ENCODE results near the gene ADARB1.

ADARB1 gene

GRCh38 chr21:45041984-45042663 lies 32.3 kb upstream of the ADARB1 start:
- DNase-seq (ENCODE audit: extremely low read depth, insufficient read length) = no peak
- TF ChIP-seq CTCF (IDR thresholded peaks at IDR 0.05; ENCODE audit: insufficient read depth, low read length, poor library complexity, severe bottlenecking) = no peak
- H3K27me3 ChIP-seq (replicated peaks; ENCODE audit: control insufficient read depth, insufficient read depth, low read length) = peaks cover 1% of the 10 kb centered on the region; the same call in 1 of the 2 replicates

GRCh38 chr21:45042664-45043161 lies 31.7 kb upstream of the ADARB1 start:
- peaks cover 1% of the 10 kb centered on the region; the same call in 1 of the 2 replicates for H3K27me3 ChIP-seq (replicated peaks; ENCODE audit: control insufficient read depth, insufficient read depth, low read length)
- H3K36me3 ChIP-seq (ENCODE audit: control insufficient read depth, insufficient read depth, low read length) = no peaks in the 10 kb centered on the region
- no peak for TF ChIP-seq CTCF (IDR thresholded peaks at IDR 0.05; ENCODE audit: insufficient read depth, low read length, poor library complexity, severe bottlenecking)
- no peak overlapping the region for H3K4me3 ChIP-seq (replicated peaks; ENCODE audit: low read depth, low read length)
- no peak for DNase-seq (ENCODE audit: extremely low read depth, insufficient read length)

More at GRCh38 chr21:45041984-45042663, 32.3 kb upstream of the ADARB1 start:
- H3K4me3 ChIP-seq (replicated peaks; ENCODE audit: low read depth, low read length) = no peak overlapping the region
- no peaks in the 10 kb centered on the region for H3K36me3 ChIP-seq (ENCODE audit: control insufficient read depth, insufficient read depth, low read length)

GRCh38 chr21:45043541-45044020 lies 30.8 kb upstream of the ADARB1 start:
- Histone ChIP-seq H3K36me3 (ENCODE audit: control insufficient read depth, insufficient read depth, low read length) (no peaks in the 10 kb centered on the region), H3K4me3 (replicated peaks; ENCODE audit: low read depth, low read length) (no peak overlapping the region), H3K27me3 (replicated peaks; ENCODE audit: control insufficient read depth, insufficient read depth, low read length) (peaks cover 1% of the 10 kb centered on the region; the same call in 1 of the 2 replicates)
- DNase-seq (ENCODE audit: extremely low read depth, insufficient read length) = no peak
- no peak for TF ChIP-seq CTCF (IDR thresholded peaks at IDR 0.05; ENCODE audit: insufficient read depth, low read length, poor library complexity, severe bottlenecking)

- Histone ChIP-seq H3K27me3 (replicated peaks; ENCODE audit: control insufficient read depth, insufficient read depth, low read length) (peaks cover 1% of the 10 kb centered on the region; the same call in 1 of the 2 replicates), H3K36me3 (ENCODE audit: control insufficient read depth, insufficient read depth, low read length) (no peaks in the 10 kb centered on the region), H3K4me3 (replicated peaks; ENCODE audit: low read depth, low read length) (no peak overlapping the region)
- TF ChIP-seq CTCF (IDR thresholded peaks at IDR 0.05; ENCODE audit: insufficient read depth, low read length, poor library complexity, severe bottlenecking) = no peak
- no peak for DNase-seq (ENCODE audit: extremely low read depth, insufficient read length)
Observed at GRCh38 chr21:45045481-45045880, 28.9 kb upstream of the ADARB1 start.

GRCh38 chr21:45047257-45047656 lies 27.1 kb upstream of the ADARB1 start:
- H3K36me3 ChIP-seq (ENCODE audit: control insufficient read depth, insufficient read depth, low read length) = no peaks in the 10 kb centered on the region
- no peak for TF ChIP-seq CTCF (IDR thresholded peaks at IDR 0.05; ENCODE audit: insufficient read depth, low read length, poor library complexity, severe bottlenecking)
- peaks cover 1% of the 10 kb centered on the region; the same call in 1 of the 2 replicates for H3K27me3 ChIP-seq (replicated peaks; ENCODE audit: control insufficient read depth, insufficient read depth, low read length)
- no peak for DNase-seq (ENCODE audit: extremely low read depth, insufficient read length)
- no peak overlapping the region for H3K4me3 ChIP-seq (replicated peaks; ENCODE audit: low read depth, low read length)
